IPS-NIHi7 (cell line): ENCODE measurements around the gene MYOG.

ENCODE experiments used
- DNase-seq: peaks from one replicate; pipeline ENCODE4 v3.0.0; 2012; ENCODE audit warnings: mixed read lengths; ENCODE audit errors: extremely low spot score

Gene MYOG

DNA sequence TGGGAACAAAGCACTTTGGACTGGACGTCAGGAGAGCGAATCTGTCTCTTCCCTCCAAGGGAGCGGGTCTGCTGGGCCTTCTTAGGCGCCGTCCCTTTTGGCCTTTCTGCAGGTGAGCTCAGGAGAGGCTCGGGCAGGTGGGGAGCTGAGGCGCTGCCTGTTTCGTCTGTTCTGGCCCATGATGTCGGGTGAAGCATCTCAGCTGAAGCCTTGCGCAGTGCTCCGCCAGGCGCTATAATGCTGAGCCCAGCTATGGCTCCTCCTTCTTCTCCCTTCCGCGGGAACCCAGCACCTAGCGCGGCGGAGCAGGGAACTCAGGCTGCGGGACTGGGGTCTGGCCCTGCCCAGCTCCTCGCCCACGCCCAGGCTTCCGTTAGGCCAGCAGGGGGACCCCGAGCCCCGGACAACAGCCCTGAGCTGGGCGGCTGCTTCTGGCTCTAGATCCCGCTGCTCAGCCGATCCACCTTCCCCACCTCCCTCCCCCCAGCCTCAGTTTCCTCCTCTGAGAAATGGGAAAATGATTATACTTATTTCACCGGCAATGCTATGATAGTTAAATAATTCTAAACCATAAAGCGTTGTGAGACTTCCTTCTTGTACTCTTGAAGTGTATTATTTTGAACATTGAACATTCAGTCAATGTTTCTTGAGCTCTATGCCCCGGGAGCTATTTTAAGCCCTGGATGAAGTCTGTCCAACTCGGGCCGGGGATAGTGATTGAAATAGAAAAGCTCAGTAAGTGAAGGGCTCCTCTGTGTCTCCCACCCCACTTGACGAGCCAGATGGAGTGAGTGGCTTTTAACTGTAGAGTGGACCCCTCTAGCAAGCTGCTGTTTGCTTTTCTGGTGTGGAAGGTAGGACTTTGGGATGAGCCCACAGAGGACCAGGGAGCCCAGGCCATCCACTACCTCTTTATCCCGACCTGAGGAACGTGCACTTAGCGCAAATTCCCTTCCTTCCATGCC, 32.1 kb upstream of the MYOG start:
- DNase-seq = peak; percentile 100

DNA sequence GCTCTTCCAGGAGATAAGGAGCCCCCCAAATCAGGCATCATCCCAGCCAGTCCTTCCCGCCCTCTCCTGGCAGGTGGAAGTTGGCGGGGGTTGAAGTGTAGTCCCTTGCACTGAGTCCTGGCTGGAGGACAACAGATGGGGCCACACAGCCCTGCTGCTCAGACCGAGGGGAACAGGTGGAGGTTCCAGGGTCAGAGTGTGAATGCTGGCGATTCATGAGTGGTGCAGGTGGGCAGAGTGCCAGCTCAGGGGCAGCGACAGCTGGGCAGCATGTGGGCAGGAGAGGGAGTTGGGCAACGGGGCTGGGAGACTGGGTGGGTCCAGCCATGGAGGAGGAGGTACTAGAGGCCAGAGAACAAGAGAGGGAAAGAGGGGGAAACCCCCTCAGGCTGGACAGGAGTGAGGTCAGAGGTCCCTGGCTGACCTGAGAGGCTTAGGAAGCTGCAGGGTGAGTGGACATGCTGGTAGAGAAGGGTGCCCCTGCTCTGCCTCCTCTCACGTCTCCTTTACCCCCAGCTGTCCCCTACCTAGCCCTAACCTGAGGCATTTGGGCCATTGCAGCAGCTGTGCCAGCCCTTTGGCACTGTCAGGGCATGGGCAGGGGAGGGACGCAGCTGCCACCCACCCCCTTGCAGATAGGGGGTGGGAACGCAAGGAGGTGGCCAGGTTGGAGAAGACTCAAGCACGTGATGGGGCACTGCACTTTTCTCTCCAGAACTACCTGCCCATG, 30.4 kb upstream of the MYOG start:
- peak; percentile 13 for DNase-seq

- peak; percentile 1 for DNase-seq
Measured at GRCh38 chr1:203114202-203114601, 28.4 kb upstream of the MYOG start.

GRCh38 chr1:203113308-203113707, 27.5 kb upstream of the MYOG start:
- peak; percentile 1 for DNase-seq

DNA sequence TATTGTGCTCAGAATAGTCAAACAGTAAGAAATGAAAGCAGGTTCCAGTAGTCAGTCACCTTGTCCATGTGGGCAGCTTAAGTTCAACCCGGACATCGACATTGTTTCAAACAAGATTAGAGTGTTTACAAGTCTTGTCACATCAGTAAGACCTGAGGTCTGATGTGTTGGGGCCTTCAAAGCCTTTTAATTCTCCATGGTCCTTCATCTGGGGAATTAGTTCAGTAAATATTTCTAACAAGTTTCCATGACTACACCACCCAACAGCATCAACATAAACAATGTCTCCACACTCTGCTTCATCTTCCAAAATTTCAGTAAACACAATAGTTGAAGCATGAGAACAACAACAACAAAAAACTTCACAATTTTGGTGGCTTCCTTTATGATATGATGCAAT, 26.7 kb upstream of the MYOG start:
- DNase-seq = peak; percentile 3

- no peak for DNase-seq
Measured at GRCh38 chr1:203104789-203105390, 19.1 kb upstream of the MYOG start.

DNA sequence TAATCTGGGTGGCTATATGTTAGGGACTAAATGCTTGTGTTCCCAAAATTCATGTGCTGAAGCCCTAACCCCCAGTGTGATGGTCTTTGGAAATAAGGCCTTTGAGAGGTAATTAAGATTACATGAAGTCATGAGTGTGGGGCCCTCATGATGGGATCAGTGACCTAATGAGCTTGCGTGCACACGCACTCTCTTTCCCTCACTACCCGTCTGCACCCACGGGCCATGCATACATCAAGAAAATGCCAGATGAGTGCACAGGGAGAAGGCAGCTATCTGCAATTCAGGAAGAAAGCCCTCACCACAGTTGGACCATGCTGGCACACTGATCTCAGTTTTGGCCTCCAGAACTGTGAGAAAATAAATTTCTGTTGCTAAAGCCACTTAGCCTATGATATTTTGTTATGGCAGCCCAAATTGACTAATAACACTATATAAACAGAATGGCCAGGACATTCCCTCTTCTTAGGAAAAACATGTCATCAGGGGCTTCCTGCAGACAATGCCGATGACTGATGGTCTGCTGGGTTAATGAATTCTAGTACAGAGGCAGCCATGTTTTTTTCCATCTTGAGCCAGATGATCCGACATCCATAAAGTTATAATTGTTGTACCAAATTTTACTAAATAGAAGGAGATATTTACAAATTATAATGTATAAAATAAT, 18.1 kb upstream of the MYOG start:
- peak; percentile 0 for DNase-seq

DNA sequence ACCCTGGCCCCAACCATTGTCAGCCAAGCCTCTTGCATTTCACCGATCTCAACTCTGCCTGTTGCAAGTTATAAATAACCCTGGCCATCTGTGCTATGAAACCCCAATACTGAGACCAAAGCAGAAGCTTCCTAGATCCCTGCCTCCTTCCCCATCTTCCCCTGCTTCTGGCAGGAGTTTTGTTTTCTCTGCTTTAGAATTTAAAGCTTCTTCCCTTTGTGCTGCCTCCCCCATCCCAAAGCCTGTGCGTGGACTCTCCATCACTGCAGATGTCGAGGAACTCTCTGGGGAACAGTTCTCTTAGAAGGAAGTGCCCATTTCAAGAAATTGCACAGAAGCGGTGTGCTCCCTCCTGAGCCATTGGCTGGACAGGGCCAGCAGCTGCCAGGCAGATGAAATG, 17.4 kb upstream of the MYOG start:
- DNase-seq = peak; percentile 7

DNA sequence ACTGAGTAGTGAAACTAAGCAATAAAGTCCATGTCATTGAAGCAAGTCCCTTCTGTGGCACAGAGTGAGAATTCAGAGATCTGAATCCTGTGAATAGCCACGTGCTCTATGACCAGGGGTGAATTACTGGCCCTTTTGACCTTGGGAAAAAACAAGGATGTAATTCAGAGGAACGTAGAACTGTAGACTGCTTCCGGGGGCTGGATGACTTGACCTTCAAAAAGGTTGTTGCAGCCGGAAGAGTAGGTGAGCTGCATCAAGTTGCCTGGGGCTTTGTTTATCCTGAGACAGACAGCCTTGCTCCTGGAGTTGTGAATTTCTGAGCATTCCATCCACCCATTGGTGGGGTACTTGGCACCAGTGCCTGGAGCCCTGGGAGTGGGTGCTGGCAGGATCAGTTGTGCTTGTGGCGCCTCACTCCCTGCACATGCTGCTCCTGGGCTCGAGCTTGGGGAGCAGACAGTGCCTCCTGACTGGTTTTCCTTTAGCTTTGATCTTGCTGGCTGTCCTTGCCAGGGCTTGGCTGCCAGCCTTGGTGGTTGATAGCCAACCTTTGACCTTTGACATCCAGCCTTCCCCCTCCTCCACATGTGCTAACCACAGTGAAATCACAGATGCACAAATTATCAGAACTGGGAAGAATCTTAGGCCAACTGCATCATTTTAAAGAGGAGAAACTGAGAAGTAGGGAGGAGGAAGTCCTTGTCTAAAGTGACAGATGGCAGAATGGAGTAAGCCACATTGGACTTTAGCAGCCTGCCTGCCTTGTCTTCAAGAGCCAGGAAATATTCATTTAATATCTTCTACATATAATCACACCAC, 16.2 kb upstream of the MYOG start:
- peak; percentile 3 for DNase-seq

DNA sequence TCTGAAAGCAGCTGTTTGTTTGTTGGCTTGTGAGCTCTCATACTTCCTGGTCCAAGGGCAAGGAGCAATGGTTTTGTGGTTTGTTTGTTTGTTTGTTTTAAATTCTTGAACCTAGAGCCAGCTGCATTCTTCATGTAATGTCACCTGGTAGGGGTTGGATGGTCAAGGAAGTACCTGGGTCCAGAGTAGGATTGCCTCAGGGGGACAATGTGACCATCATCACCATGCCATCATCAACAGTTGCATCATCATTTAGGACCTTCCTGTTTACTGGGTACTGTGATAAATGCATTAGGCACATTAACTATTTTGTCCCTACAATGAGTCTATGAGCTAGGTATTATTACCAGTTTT, 14.7 kb upstream of the MYOG start:
- peak; percentile 1 for DNase-seq

DNA sequence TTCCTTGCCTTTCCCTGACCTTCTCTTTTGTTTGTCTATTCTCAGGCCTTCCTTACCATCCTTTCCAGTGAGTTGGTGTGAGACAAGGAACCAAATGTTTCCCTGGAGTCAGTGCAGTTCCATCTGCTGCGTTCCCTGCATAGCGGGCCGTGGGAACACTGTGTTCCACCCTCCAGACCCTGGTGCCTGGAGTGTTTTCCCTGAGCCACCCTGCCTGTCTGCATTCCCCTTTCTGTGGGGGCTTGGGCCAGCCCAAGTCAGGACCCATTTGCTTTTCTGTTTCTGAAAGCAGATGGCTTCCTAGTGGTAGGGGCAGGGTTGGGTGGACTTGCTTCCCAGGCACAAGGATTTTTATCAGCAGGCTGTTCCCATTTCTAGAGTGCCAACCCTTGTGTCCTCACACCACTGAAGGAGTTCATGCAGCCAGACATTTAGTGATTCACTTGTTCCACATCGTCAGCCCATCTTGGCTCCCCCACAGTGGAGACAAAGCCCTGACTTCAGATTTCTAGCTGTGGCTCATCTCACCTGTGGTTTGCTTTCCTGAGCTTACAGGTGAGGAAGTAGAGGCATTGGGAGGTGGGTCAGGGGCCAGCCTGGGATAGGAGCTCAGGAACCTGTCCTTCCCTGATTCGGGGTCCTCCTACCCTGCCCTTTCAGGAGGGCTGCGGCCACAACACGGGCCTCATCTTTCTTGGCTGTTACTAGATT, 14.1 kb upstream of the MYOG start:
- DNase-seq = peak; percentile 4

GRCh38 chr1:203098914-203099520, 13.2 kb upstream of the MYOG start:
- peak; percentile 2 for DNase-seq

GRCh38 chr1:203098445-203098844, 12.6 kb upstream of the MYOG start:
- peak; percentile 4 for DNase-seq

DNA sequence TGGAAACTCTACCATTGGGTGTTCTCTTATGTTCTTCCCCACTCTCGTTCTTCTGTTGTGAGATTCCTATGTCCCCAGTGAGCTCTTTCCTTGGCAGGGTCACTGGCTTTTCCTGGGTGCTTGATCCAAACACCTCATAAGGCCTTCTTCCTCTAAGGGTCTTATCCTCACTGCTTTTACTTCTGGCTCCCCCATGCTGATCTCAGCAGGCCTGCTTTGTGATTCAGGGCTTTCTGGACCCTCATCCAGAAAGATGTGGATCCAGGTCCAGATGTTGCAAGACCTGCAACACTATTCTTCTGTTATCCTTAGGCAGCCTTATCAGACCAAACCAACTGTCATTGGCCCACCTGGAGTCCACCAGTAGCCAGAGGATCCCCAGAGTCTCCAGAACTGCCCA, 11.2 kb upstream of the MYOG start:
- DNase-seq = peak; percentile 3

DNA sequence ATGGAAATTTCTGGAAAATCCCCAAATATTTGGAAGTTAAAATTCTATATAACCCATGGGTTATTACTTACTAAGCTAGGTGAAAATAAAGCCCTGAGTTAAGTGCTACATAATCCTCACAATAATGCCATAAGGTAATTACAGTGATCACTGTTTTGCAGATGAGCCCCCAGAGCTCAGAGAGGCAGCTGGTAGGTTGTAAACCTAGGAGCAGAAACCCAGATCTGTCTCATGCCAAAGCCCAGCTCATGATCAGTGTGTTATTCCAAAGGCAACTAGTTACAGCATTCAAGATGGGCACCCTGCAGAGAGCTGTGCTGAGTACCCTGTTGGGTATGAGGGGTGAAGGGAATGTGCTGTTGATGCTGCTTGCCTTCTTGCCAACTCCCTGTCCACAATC, 10.8 kb upstream of the MYOG start:
- DNase-seq = peak; percentile 6

DNA sequence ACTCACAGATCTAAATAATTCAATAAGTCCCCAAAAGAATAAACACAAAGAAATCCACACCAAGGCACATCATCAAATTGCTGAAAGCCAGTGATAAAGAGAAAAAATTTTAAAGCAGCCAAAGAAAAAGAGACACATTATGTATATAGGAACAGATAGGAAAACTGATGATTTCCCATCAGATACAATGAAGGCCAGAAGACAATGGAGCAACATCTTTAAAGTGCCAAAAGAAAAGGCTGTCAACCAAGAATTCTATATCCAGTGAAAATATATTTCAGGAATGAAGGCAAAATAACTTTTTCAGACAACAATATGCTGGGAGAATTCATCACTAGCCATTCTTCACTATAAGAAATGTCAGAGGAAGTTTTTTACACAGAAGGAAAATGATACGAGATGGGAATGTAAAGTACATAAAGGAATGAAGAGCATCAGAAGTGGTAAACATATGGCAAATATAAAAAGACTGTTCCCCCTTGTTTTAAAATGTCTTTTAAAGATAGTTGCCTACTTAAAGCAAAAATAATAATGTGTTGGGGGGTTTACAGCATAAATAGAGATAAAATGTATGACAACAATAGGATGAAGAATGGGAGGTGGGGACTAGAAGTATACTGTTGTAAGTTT, 9.4 kb upstream of the MYOG start:
- DNase-seq = peak; percentile 1

DNA sequence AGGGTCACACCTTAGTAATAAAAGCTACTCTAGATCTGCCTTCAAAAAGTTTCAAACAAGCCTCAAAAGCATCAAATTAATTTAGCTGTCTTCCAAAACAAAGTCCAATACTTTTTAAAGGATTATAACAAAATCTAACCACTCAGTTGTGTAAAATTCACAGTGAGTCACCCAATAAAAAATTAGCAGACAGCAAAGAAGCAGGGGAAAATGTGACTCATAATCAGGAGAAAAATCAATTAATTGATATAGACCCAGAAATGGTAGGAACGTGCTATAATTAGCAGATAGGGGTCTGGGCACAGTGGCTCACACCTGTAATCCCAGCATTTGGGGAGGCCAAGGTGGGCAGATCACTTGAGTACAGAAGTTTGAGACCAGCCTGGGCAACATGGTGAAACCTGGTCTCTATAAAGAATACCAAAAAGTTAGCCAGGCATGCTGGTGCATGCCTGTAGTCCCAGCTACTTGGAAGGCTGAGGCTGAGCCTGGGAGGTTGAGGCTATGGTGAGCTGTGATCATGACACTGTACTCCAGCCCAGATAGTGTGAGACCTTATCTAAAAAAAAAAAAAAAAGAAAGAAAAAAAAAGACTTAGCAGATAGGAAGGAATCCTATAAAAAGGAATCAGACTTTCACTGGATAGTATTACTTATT, 8.1 kb upstream of the MYOG start:
- DNase-seq = peak; percentile 0

DNA sequence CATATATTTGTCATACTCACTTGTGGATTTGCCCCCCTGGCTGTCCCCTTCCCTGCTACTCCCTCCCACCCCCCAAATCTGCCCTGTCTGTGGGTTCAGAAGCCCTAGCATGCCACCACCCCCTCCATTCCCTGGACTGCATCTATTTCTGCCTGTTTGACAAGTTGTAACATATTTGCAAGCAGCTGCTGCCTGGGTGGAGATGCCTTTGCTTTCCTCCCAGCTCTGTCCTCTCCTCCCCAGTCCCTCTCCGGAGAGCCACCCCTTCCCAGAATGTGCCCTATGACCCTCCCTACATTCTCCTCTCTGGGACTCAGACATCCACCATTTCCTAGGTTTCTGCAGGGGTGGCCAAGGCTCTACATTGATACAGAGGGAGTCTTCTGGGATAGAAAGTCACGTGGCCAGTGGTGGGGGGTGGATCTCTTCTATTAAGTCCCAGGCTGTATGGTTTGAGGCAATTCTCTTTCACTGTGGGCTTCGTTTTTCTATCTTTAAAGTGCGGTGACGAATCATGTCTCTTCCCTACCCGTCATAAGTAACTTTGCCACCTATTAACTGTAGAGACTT, 6.0 kb upstream of the MYOG start:
- DNase-seq = peak; percentile 8

- peak; percentile 19 for DNase-seq
Measured at GRCh38 chr1:203091199-203091477, 5.3 kb upstream of the MYOG start.
